GM23338 (cell line): ENCODE measurements around the gene FOXI1.

Source experiments
- CTCF ChIP-seq, 2 experiments: fragments of 200-600 bp in 1 of 2; sonication (generic) in 1 of 2; conservative IDR thresholded peaks; 2 replicates each; pipeline versions ENCODE4 v1.5.1 to v1.6.1; 2016 to 2017; ENCODE audit warnings: antibody characterized with exemption in 2 of 2, low read depth in 2 of 2, mild to moderate bottlenecking in 2 of 2, moderate library complexity in 1 of 2
- EZH2 ChIP-seq: fragments of 200-600 bp; sonication (generic); IDR thresholded peaks from one replicate; pipeline ENCODE4 v1.8.0; 2017; ENCODE audit warnings: antibody characterized with exemption, mild to moderate bottlenecking, low read depth; ENCODE audit not compliant: unreplicated experiment
- EZH2phosphoT487 ChIP-seq: fragments of 200-600 bp; sonication (generic); IDR thresholded peaks from one replicate; pipeline ENCODE4 v1.8.1; 2018; ENCODE audit warnings: antibody characterized with exemption; ENCODE audit not compliant: unreplicated experiment
- NANOG ChIP-seq: IDR thresholded peaks from 2 replicates; pipeline ENCODE4 v1.6.1; 2016; ENCODE audit warnings: antibody characterized with exemption, borderline replicate concordance

DNA sequence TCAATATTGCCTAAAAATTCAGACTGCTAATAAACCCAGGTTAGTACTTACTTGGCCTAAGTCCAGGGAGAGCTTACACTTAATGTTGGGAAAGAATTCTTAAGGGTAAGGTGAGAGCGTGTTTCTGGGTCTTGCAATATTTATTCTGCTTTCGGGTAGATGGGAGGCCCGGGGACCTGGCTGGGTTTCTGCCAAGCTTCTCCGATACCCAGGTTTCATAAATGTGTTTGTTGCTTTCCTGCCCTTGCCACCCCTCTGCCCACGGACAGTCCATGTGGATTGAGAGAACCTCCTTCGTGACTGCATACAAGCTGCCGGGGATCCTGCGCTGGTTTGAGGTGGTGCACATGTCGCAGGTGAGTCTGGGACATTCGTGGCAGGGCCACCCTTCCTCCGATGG is 48.4 kb upstream of the FOXI1 start:
- TF ChIP-seq CTCF (conservative IDR thresholded peaks at IDR 0.05; ENCODE audit: low read depth in 2 of 2) (no peak), EZH2 (no peak), EZH2phosphoT487 (no peak), NANOG (no peak)
